CD14-positive monocyte (primary cell): ENCODE measurements around the gene IL9. TPM values are rescaled to one million over a fixed set of nuclear protein-coding genes. Genes with fewer than 3 reads are reported as not detected.

Experiments
- DNase-seq, 3 donors: peaks; one replicate each; pipeline ENCODE4 v3.0.0-alpha.2; 2011 to 2022
- H2AFZ ChIP-seq: 2 replicates; pipeline ENCODE4 v1.6.0; 2012; ENCODE audit warnings: mild to moderate bottlenecking, low read depth, low read length, inconsistent platforms; ENCODE audit not compliant: insufficient read depth, poor library complexity, severe bottlenecking
- H3K27ac ChIP-seq, 2 donors: 1 replicate in 1 of 2; 2 replicates in 1 of 2; pipeline ENCODE4 v1.5.1; 2012 to 2013; ENCODE audit warnings: low read length in 2 of 2, control low read depth in 1 of 2, inconsistent platforms in 1 of 2, low read depth in 1 of 2, mild to moderate bottlenecking in 1 of 2
- H3K27me3 ChIP-seq, 2 donors: one replicate each; pipeline versions ENCODE4 v1.6.0 to v1.6.1; 2011 to 2013; ENCODE audit warnings: low read length in 2 of 2; ENCODE audit not compliant: control insufficient read depth in 2 of 2, insufficient read depth in 2 of 2
- H3K36me3 ChIP-seq, 2 donors: replicated peaks in 1 of 2; 1 replicate in 1 of 2; 2 replicates in 1 of 2; pipeline versions ENCODE4 v1.5.1 to v1.6.1; 2012 to 2013; ENCODE audit warnings: low read length in 2 of 2, control low read depth in 1 of 2, inconsistent platforms in 1 of 2, mild to moderate bottlenecking in 1 of 2; ENCODE audit not compliant: insufficient read depth in 2 of 2, control insufficient read depth in 1 of 2
- H3K4me1 ChIP-seq, 2 donors: 1 replicate in 1 of 2; 2 replicates in 1 of 2; pipeline versions ENCODE4 v1.5.1 to v1.6.1; 2012 to 2013; ENCODE audit warnings: low read length in 2 of 2, control low read depth in 1 of 2, inconsistent platforms in 1 of 2, mild to moderate bottlenecking in 1 of 2, moderate library complexity in 1 of 2; ENCODE audit not compliant: insufficient read depth in 2 of 2, control insufficient read depth in 1 of 2
- H3K4me2 ChIP-seq: replicated peaks from 2 replicates; pipeline ENCODE3; 2012; ENCODE audit warnings: low read length, moderate library complexity, mild to moderate bottlenecking; ENCODE audit not compliant: poor library complexity, severe bottlenecking; ENCODE audit errors: extremely low read depth
- H3K4me3 ChIP-seq, 3 experiments: fragments of 200-600 bp in 1 of 3; sonication (generic) in 1 of 3; replicated peaks in 1 of 3; 1 replicate in 2 of 3; 2 replicates in 1 of 3; pipeline ENCODE4 v1.5.1; 2011 to 2013; ENCODE audit warnings: low read length in 3 of 3, mild to moderate bottlenecking in 3 of 3, control low read depth in 2 of 3, low read depth in 2 of 3, inconsistent platforms in 1 of 3, moderate library complexity in 1 of 3
- H3K79me2 ChIP-seq: 2 replicates; pipeline ENCODE4 v1.6.0; 2012; ENCODE audit warnings: mild to moderate bottlenecking, control low read depth, inconsistent platforms, low read length, moderate library complexity; ENCODE audit not compliant: insufficient read depth
- H3K9ac ChIP-seq: 2 replicates; pipeline ENCODE4 v1.6.0; 2017; ENCODE audit warnings: low read length, mild to moderate bottlenecking; ENCODE audit not compliant: insufficient read depth, poor library complexity, severe bottlenecking
- H3K9me3 ChIP-seq, 2 donors: replicated peaks in 1 of 2; 1 replicate in 1 of 2; 2 replicates in 1 of 2; pipeline versions ENCODE4 v1.5.1 to v1.6.1; 2012 to 2013; ENCODE audit warnings: low read length in 2 of 2, control low read depth in 1 of 2; ENCODE audit not compliant: control insufficient read depth in 1 of 2, insufficient read depth in 1 of 2
- H4K20me1 ChIP-seq: 2 replicates; pipeline ENCODE4 v1.6.0; 2012; ENCODE audit warnings: mild to moderate bottlenecking, low read length, control low read depth, moderate library complexity; ENCODE audit not compliant: insufficient read depth
- H3K27ac Mint-ChIP-seq, 7 donors: one replicate each; pipeline ENCODE4 v1.8.0; 2020; ENCODE audit warnings: mild to moderate bottlenecking in 7 of 7, mixed read lengths in 7 of 7, moderate library complexity in 6 of 7, inconsistent platforms in 2 of 7
- H3K27me3 Mint-ChIP-seq, 3 donors: one replicate each; pipeline ENCODE4 v1.8.0; 2021 to 2022; ENCODE audit warnings: low read depth in 3 of 3, mild to moderate bottlenecking in 3 of 3, mixed read lengths in 3 of 3, moderate library complexity in 3 of 3, inconsistent platforms in 1 of 3
- H3K36me3 Mint-ChIP-seq, 2 donors: one replicate each; pipeline ENCODE4 v1.8.0; 2020; ENCODE audit warnings: mixed read lengths in 2 of 2, inconsistent platforms in 1 of 2, mild to moderate bottlenecking in 1 of 2
- H3K4me1 Mint-ChIP-seq: one replicate; pipeline ENCODE4 v1.8.0; 2020; ENCODE audit warnings: mild to moderate bottlenecking, mixed read lengths
- H3K4me3 Mint-ChIP-seq, 2 donors: one replicate each; pipeline ENCODE4 v1.8.0; 2020; ENCODE audit warnings: mild to moderate bottlenecking in 2 of 2, mixed read lengths in 2 of 2, moderate library complexity in 1 of 2
- H3K9me3 Mint-ChIP-seq, 7 donors: one replicate each; pipeline ENCODE4 v1.8.0; 2020 to 2022; ENCODE audit warnings: mixed read lengths in 7 of 7, mild to moderate bottlenecking in 6 of 7, moderate library complexity in 6 of 7, inconsistent platforms in 2 of 7
- WGBS: methylation state at CpG from one replicate; pipeline ENCODE4 v1.1.5; 2013; ENCODE audit warnings: missing lambda C conversion rate; ENCODE audit not compliant: insufficient coverage; 5-methylcytosine and 5-hydroxymethylcytosine counted together
- intact Hi-C, 2 donors: fragments of 100-400 bp; cut with micrococcal nuclease; formaldehyde crosslinking; loops; one replicate each; pipeline versions ENCODE4 v1.15.0 to v1.15.1; 2023
- polyA plus RNA-seq, 3 donors: library from polyadenylated mRNA; depleted of rRNA in 1 of 3; unstranded in 2 of 3; stranded (reverse) in 1 of 3; fragments of 300-500 nt in 2 of 3; fragments of >200 nt in 1 of 3; fragmentation: Illumina TruSeq in 2 of 3; gene quantifications; 1 replicate in 2 of 3; 2 replicates in 1 of 3; pipeline ENCODE4 v1.2.3, GENCODE V29; 2012 to 2021
- TF ChIP-seq, protein P1 (sequence below): fragments of 200-600 bp; IDR thresholded peaks from one replicate; pipeline ENCODE4 v1.8.0; 2022; ENCODE audit warnings: antibody characterized with exemption, mild to moderate bottlenecking

IL9 gene
- polyA plus RNA-seq, 3 donors: not detected

DNA sequence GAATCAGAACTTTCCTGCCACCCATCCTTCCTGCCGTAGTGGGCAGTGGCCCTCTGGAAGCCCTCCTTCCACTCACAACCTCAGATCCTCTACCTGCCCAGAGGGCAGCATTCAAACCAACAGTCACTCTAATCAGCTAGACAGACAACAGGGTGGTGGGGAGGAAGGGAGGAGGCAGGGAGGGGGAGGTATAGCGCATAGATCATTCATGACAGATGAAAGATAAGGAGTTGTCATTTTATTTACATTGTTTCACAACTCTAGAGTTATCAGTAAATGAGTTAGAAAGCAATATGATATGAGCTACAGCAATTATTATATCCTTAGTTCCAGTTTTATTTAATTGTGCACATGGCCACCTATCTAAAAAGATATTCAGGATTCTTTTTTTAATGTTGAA, 852 bp downstream of the IL9 start:
- no peak overlapping the region for H3K27ac Mint-ChIP-seq
- H3K27me3 Mint-ChIP-seq: peaks cover 18 to 40% (median 28%) of the 10 kb centered on the region in 3 donors
- WGBS: no CpG with 5 or more reads among the region's 2 CpGs
- no peaks in the 10 kb centered on the region for H3K4me1 Mint-ChIP-seq
- H3K79me2 ChIP-seq: no peaks in the 10 kb centered on the region
- H3K36me3 ChIP-seq: no peaks in the 10 kb centered on the region
- no peaks in the 10 kb centered on the region for H3K9me3 ChIP-seq
- H4K20me1 ChIP-seq: no peaks in the 10 kb centered on the region
- intact Hi-C loops: no loop called here
- no peaks in the 10 kb centered on the region for H3K9me3 Mint-ChIP-seq
- peaks cover 15 to 21% of the 10 kb centered on the region in 2 donors for H3K27me3 ChIP-seq
- no peak overlapping the region for H3K4me2 ChIP-seq
- no peak overlapping the region for H3K27ac ChIP-seq
- no peaks in the 10 kb centered on the region for H3K4me1 ChIP-seq
- H3K36me3 Mint-ChIP-seq: no peaks in the 10 kb centered on the region
- DNase-seq: no peak
- peak overlapping the region in 1 of 2 donors; percentile 36 for H3K4me3 Mint-ChIP-seq
- TF ChIP-seq, protein P1, sequence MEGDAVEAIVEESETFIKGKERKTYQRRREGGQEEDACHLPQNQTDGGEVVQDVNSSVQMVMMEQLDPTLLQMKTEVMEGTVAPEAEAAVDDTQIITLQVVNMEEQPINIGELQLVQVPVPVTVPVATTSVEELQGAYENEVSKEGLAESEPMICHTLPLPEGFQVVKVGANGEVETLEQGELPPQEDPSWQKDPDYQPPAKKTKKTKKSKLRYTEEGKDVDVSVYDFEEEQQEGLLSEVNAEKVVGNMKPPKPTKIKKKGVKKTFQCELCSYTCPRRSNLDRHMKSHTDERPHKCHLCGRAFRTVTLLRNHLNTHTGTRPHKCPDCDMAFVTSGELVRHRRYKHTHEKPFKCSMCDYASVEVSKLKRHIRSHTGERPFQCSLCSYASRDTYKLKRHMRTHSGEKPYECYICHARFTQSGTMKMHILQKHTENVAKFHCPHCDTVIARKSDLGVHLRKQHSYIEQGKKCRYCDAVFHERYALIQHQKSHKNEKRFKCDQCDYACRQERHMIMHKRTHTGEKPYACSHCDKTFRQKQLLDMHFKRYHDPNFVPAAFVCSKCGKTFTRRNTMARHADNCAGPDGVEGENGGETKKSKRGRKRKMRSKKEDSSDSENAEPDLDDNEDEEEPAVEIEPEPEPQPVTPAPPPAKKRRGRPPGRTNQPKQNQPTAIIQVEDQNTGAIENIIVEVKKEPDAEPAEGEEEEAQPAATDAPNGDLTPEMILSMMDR: no peak
- no peak overlapping the region for H3K9ac ChIP-seq
- H2AFZ ChIP-seq: no peak overlapping the region
- no peak overlapping the region for H3K4me3 ChIP-seq

- intact Hi-C loops: no loop called here
- H3K36me3 ChIP-seq: no peaks in the 10 kb centered on the region
- H3K79me2 ChIP-seq: no peaks in the 10 kb centered on the region
- Mint-ChIP-seq H3K27ac (no peak overlapping the region), H3K4me1 (no peaks in the 10 kb centered on the region), H3K27me3 (peaks cover 18 to 36% (median 28%) of the 10 kb centered on the region in 3 donors), H3K4me3 (no peak overlapping the region), H3K36me3 (no peaks in the 10 kb centered on the region), H3K9me3 (no peaks in the 10 kb centered on the region)
- DNase-seq: no peak
- H3K27ac ChIP-seq: no peak overlapping the region
- WGBS: 61% methylated on average over 6 of the region's 8 CpGs
- H3K27me3 ChIP-seq: peaks cover 12 to 19% of the 10 kb centered on the region in 2 donors
- H3K4me2 ChIP-seq: no peak overlapping the region
- no peaks in the 10 kb centered on the region for H3K4me1 ChIP-seq
- TF ChIP-seq, protein P1: no peak
- no peak overlapping the region for H2AFZ ChIP-seq
- H3K9me3 ChIP-seq: no peaks in the 10 kb centered on the region
- no peak overlapping the region for H3K4me3 ChIP-seq
- no peaks in the 10 kb centered on the region for H4K20me1 ChIP-seq
- no peak overlapping the region for H3K9ac ChIP-seq
These were observed 1.4 kb downstream of the IL9 start for GRCh38 chr5:135894276-135894675.
